Thoracic aorta endothelial cell (primary cell): ENCODE measurements around the gene FOXK1. TPM values are rescaled to one million over a fixed set of nuclear protein-coding genes. Genes with fewer than 3 reads are reported as not detected.

Experiments
- small RNA-seq: library from RNA; depleted of rRNA; stranded (forward); fragments of <200 nt; gene quantifications from one replicate; pipeline ENCODE3, GENCODE V24; 2012
- total RNA-seq: library from RNA; depleted of rRNA; stranded (reverse); fragments of >200 nt; gene quantifications from 2 replicates; pipeline ENCODE4 v1.2.3, GENCODE V29; 2012

Gene FOXK1
- total RNA-seq, result 44.7 and 55.1 TPM in 2 replicates

GRCh38 chr7:4681886-4682620, at the start of gene FOXK1:
FOXK1 (plus strand) TSS chr7:4682295; CDS start chr7:4682309, 14 bp downstream.

DNA sequence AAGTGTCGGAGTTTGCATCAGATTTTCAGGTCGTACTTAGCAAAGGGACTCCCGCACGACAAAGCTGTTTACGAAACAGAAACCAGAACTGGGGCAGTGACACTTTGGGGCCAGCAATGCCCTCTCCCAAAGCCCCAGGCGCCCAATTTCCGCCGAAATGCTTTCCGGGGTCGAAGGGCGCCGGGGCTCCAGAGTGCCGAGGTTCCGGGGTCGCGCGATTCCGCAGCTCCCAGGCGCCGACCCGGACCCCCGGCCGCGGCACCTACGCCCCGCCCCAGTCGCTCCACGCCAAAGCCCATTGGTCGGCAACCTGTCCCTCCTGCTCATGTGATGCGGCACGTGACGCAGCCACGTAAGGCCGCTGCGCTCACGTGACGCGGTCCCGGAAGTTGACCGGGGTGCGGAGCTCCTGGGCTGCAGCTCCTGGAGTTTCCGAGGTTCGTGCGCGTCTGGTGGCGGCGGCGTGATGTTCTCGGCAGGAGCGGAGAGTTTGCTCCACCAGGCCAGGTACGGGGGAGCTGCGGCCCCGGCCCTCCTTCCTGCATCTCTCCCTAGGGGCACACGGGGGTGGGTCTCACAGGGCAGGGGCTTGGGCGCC, 93.3 kb downstream of the FOXK1 start, which contains the start of gene AP5Z1:
AP5Z1 (plus strand) TSS at position 374 of the 598 bp plus-strand sequence; CDS start at position 467, 93 bp downstream.

Small RNA genes within 50 kb of the gene (small RNA-seq; reads per million reads assigned to genes)
- gene MIR4656 (not detected), gene RF00019 (not detected)

Other genes starting within 250 kb of the FOXK1 start
- gene AP5Z1, start 93.3 kb downstream of the FOXK1 start, total RNA-seq, result 25.9 and 28.0 TPM in 2 replicates
- gene PAPOLB, start 179.7 kb downstream of the FOXK1 start, total RNA-seq, result 0.22 and 0.27 TPM in 2 replicates
- 0.80 and 2.0 TPM in 2 replicates for gene RADIL, start 201.4 kb downstream of the FOXK1 start, total RNA-seq